ENCODE results near the gene PHC1.

The PHC1 gene

DNA sequence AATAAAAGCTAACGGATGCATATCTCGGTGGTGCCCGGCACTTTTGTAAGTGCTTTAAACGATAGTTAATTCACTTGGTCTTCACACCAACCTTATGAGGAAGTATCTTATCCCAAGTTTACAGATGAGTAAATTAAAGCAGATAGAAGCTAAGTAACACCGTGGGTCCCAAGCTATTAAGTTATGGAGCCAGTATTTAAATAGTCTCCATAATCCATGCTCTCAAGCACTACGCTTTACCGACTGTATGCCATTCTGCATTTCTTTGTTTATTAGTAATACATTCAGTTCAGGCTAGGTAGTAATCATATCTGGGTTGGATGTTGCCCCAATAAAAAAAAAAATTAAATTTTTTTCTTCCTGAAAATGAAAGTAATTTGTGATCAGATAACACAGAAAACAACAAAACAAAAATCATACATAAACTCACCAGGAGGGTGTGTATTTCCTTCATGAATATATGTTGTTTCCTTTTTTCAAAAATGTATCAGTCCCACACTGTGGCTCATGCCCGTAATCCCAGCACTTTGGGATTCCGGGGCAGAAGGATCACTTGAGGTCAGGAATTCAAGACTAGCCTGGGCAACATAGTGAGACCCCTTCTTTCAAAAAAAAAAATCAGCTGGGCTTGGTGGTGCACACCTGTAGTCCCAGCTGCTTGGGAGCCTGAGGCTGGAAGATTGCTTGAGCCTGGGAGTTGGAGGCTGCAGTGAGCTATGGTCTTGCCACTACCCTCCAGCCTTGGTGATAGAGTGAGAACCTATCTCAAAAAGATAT is 36.6 kb downstream of the PHC1 start:
- no peak for DNase-seq

DNA sequence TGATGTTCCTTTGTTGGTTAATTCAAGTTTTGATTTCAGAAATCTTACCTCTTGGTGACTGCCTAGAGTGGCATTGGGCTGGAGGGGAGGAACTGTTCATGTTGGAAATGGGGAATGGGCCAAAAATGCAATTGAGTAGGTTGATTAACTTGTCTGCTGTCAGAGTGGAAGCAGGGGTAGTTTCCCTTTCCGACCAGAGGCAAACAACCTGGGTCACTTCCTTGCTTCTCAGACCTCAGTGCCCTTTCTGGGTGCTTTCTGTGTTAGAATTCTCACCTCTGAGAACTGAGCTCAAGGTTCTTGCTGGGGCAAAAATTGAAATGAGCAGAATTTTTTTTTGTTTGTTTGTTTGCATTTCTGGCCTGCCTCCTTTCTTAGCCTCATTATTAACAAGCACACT is 37.4 kb downstream of the PHC1 start:
- no peak for DNase-seq

DNA sequence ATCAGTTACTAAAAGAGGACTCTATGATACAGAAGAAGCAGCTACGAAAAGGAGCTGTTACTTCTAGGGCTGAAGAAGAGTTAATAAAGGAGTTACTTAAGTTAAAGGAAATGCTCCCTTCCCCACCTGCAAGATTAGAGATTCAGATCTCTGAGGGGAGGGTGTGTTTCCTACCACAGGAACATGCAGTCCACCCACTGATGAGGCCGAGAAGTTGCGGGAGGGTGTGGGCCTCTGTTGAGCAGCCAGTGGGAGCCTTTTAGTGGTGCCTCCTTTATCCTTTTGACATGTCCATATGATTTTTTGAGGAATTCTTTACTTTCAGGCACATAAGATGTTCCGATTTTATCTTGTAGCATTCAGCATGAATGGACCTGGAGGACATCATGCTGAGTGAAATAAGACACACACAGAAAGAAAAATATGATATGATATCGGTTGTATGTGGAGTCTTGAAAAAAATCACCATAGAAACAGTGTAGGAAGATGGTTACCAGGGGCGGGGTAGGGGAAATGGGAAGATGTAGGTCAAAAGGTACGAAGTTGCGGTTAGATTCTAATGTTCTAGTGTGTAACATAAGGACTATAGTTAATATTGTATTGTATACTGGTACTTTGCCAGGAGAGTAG is 39.6 kb downstream of the PHC1 start:
- DNase-seq = no peak

DNA sequence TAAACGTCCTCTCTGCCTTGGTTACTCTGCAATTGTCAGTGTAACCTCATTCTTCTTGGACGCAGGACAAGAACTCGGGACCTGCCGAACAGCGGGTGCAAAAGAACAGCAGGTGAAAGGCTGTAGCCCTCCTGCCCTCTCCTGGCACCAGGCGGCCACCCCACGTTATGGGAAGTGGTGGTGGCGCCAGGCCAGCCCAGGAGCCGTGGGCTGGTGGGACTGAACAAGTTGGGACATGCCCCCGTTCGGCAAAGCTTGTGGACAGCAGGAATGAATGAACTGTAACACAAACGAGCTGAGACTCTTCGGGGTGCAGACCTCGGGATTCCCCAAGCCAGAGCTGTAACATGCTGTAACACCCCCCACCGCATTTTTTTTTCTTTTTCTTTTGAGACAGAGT is 41.8 kb downstream of the PHC1 start:
- no peak for DNase-seq

DNA sequence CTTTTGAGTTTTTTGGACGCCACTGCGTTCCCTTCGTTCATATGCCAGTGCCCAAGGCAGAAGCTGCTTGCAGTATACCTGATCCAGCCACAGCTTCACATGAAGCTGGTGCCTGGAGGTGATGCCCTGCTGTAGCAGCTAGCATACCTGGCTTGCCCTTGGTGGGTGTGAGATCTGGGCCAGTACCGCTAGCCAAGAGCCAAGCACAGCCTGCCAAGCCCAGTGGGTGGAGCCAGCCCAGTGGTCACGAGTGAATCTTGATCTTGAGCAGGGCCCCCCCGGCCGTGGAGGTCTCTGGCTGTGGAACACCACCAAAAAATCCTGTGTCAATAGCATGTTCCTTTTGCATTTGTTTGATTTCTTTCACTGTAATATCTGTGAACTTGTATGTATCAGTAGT is 42.5 kb downstream of the PHC1 start:
- no peak for DNase-seq

DNA sequence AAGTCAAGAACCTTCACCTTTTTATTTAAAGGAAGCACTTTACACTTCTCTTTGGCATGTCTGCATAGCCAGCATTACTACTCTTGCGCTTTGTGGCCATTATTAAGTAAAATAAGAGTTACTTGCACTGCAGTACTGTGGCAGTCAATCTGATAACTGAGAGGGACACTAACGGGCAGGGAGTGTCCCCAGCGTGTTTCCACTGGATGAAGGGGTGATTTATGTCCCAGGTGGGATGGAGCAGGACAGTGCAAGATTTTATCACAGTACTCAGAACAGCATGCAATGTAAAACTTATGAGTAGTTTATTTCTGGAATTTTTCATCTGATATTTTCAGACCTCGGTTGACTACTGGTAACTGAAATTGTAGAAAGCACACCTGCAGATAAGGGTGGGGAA is 43.3 kb downstream of the PHC1 start:
- no peak for DNase-seq

DNA sequence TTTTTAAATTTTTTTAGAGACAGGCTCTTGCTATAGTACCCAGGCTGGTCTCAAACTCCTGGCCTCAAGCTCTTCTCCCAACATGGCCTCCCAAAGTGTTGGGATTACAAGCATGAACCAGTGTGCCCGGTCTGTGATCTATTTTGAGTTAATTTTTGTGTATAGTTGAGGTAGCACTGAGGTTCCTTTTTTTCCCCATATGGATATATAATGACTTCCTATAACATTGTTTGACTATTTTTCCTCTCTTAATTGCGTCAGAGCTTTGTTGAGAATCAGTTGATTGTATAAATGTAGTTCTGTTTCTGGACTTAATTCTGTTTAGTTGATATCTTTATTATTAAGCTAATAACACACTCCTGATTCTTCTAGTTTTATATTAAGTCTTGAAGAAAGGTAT is 43.8 kb downstream of the PHC1 start:
- DNase-seq = no peak

DNA sequence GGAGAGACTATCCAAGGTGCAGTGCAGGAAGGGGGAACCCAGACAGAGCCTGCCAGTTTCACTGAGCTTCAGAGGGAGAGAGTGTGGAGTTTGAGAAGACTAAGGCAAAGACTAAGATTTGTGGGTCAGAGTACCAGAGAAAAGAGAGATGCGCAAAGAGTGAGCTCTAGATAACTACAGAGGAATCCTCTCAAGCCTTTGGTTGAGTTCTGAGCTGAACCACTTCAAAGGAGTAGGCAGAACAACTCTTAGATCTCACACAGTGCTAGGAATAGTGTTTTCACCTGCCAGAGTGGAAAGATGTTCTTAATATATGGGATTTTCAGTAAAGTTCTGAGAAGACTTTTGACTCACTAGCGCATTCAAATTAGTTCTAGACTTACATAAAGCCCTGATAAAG is 45.9 kb downstream of the PHC1 start:
- DNase-seq = no peak

DNA sequence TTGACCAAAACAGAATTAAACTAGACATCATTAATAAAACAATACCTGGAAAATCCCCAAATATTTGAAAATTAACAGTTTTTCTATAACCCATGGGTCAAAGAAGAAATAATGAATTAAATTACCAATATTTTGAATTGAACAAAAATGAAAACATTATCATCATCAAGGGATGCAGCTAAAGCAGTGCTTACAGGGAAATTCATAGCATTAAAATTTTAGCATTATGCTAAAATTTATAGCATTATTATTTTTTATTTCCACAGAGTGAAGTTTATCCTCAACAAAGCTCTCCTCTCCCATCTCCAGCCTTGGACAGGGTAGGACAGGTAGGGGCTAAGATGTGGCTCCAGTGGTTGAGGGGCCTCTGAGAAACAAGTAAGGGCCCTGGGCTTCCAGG is 54.5 kb downstream of the PHC1 start:
- DNase-seq = no peak

DNA sequence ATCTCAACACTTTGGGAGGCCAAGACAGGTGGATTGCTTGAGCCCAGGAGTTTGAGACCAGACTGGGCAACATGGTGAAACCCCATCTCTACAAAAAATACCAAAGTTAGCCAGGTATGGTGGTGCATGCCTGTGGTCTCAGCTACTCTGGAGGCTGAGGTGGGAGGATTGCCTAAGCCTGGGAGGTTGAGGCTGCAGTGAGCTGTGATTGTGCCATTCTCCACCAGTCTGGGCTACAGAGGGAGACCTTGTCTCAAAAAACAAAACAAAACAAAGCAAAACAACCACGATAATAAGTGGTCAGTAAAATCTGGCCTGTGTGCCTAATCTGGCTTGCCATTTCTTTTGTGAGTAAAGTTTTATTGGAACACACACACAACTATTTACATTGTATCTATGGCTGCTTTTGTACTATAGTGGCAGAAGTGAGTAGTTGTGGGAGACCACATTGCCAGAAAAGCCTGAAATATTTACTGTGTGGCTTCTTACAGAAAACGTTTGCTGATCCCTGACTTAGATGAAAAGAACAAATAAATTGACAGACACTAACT is 55.6 kb downstream of the PHC1 start:
- no peak for DNase-seq

DNA sequence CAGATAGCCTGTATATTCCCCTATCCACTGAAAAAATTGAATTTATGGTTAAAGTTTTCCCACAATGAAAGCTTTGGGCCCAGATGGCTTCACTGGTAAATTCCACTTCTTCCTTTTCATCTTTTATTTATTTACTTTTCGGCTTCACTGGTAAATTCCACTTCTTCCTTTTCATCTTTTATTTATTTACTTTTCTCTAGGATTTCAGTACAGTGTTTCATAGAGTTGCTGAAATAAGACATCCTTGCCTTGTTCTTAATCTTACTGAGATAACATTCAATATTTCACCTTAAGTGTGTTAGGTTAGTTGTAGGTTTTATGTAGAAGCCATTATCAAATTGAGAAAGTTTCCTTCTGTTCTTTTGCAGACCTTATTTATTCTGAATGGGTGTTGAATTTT is 56.1 kb downstream of the PHC1 start:
- DNase-seq = no peak

DNA sequence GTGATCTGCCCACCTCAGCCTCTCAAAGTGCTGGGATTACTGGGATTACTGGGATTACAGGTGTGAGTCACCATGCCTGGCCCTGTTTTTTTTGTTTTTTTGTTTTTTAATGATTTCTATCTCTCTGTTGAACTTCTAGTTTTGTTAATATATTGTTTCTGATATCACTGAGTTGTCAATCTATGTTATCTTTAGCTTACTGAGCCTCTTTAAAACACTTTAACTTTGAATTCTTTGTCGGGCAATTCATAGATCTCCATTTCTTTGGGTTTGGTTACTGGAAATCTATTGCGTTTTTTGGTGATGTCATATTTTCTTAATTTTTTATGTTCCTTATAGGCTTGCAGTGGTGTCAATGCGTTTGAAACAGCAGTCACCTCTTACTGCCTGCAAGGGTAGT is 65.8 kb downstream of the PHC1 start:
- no peak for DNase-seq

DNA sequence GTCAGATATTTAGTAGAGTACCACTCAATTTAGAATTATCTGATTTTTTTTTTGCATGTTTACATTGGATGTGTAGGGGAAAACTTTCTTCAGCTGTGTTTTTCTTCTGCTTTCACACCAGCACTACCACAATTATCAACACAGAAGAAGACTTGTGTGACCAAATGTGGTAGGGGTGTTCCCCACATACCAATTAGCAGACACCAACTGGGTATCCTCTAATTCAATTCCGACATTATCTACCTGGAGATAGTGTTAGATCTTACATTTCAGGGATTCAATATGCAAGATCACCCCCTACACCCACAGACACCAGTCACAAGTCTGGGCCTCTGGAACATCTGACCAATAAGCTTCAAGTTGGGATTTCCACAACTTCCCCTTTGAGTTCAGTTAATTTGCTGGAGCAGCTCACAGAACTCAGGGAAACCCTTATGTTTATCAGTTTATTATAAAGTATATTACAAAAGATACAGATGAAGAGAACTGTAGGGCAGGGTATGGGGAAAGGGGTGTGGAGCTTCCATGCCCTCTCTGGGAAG is 71.0 kb downstream of the PHC1 start:
- DNase-seq = no peak

DNA sequence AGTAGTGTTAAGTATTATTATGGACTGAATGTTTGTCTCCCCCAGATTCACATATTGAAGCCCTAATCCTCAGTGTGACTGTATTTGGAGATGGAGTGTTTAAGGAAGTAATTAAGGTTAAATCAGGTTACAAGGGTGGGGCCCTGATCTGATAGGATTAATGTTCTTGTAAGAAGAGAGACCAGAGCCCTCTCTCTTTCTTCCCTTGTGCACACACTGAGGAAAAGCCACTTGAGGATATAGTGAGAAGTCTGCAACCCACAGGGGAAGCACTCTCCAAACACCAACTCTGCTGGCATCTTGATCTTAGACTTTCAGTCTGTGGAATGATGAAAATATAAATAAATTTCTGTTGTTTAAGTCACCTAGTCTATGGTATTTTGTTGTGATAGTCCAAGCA is 72.9 kb downstream of the PHC1 start:
- no peak for DNase-seq

DNA sequence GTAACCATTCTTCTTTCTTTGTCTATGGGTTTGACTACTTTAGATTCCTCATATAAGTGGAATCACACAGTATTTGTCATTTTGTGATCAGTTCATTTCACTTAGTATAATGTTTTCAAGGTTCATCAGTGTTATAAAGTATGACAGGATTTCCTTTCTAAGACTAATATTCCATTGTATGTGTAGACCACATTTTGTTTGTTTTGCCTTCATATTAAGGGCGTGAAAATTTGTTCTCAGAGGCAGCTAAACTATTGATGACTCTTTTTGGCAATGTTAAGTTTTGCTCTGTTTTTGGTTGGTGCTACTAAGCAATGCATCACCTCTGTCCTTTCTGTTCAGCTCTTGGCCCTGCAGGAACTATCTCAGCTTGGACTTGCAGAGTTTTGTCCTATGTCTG is 73.4 kb downstream of the PHC1 start:
- DNase-seq = no peak

DNA sequence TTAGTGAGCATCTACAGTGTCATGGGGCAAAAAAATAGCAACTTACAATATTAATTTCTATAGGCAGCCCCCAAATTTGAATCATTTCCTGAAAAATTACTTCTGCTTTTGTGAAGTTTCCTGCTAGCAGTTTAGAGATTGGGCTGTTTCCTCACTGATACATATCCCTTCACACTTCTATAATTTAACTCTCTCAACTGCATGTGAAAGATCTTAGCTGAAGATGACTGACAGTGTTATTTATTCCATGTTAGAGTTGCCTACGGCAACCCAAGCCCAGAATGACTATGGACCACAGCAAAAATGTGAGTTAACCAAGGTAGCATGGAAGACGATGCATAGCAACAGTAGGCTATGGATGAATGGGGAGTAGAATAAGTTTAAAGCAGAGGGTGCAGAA is 75.1 kb downstream of the PHC1 start, which contains the start of gene KLRG1:
Gene KLRG1 (plus strand): TSS at position 134 of the 400 bp plus-strand sequence. CDS start 90 bp downstream, at position 224.
- no peak for DNase-seq
